Astrocyte (in vitro differentiated cells and primary cell): ENCODE results near the gene RNF167. TPM values are rescaled to one million over a fixed set of nuclear protein-coding genes. Genes with fewer than 3 reads are reported as not detected.

Experiments
- DNase-seq: peaks from one replicate; pipeline ENCODE4 v3.0.0-alpha.2; 2010; ENCODE audit warnings: low read depth
- FAIRE-seq: peaks from 2 replicates; lab custom pipeline; 2011; peaks lifted over from hg19 to GRCh38; lab: Jason Lieb, UNC
- H2AFZ ChIP-seq: 2 replicates; pipeline ENCODE4 v1.6.0; 2012; ENCODE audit warnings: low read depth, low read length, inconsistent platforms
- H3K27ac ChIP-seq: 2 replicates; pipeline ENCODE4 v1.5.1; 2011; ENCODE audit warnings: low read depth, low read length, inconsistent platforms
- H3K27me3 ChIP-seq: 2 replicates; pipeline ENCODE4 v1.6.0; 2011; ENCODE audit warnings: low read length, inconsistent platforms; ENCODE audit not compliant: insufficient read depth
- H3K36me3 ChIP-seq: 2 replicates; pipeline ENCODE4 v1.5.1; 2011; ENCODE audit warnings: low read length, inconsistent platforms; ENCODE audit not compliant: insufficient read depth
- H3K4me1 ChIP-seq: 2 replicates; pipeline ENCODE4 v1.5.1; 2011; ENCODE audit warnings: low read length, inconsistent platforms; ENCODE audit not compliant: insufficient read depth
- H3K4me2 ChIP-seq: 2 replicates; pipeline ENCODE4 v1.6.0; 2012; ENCODE audit warnings: low read length, inconsistent platforms
- H3K4me3 ChIP-seq: 2 replicates; pipeline ENCODE4 v1.5.1; 2011; ENCODE audit warnings: low read depth, mild to moderate bottlenecking, low read length, inconsistent platforms; ENCODE audit not compliant: insufficient read depth
- H3K79me2 ChIP-seq: 2 replicates; pipeline ENCODE4 v1.6.0; 2012; ENCODE audit warnings: mild to moderate bottlenecking, low read length, inconsistent platforms; ENCODE audit not compliant: insufficient read depth
- H3K9ac ChIP-seq: 2 replicates; pipeline ENCODE4 v1.6.0; 2012; ENCODE audit warnings: mild to moderate bottlenecking, low read length, inconsistent platforms
- H3K9me3 ChIP-seq: 2 replicates; pipeline ENCODE4 v1.5.1; 2012; ENCODE audit warnings: low read depth, mild to moderate bottlenecking, low read length, inconsistent platforms; ENCODE audit not compliant: insufficient read depth
- H4K20me1 ChIP-seq: 2 replicates; pipeline ENCODE4 v1.6.0; 2012; ENCODE audit warnings: low read length, inconsistent platforms; ENCODE audit not compliant: insufficient read depth
- H3K27ac Mint-ChIP-seq: one replicate; pipeline ENCODE4 v1.8.0; 2021; ENCODE audit warnings: mild to moderate bottlenecking, mixed read lengths; ENCODE audit not compliant: unreplicated experiment
- H3K27me3 Mint-ChIP-seq: one replicate; pipeline ENCODE4 v1.8.0; 2021; ENCODE audit warnings: low read depth, mixed read lengths; ENCODE audit not compliant: unreplicated experiment
- H3K36me3 Mint-ChIP-seq: one replicate; pipeline ENCODE4 v1.8.0; 2021; ENCODE audit warnings: low read depth, mixed read lengths; ENCODE audit not compliant: unreplicated experiment
- H3K4me1 Mint-ChIP-seq: one replicate; pipeline ENCODE4 v1.8.0; 2021; ENCODE audit warnings: low read depth, mixed read lengths; ENCODE audit not compliant: unreplicated experiment
- H3K4me3 Mint-ChIP-seq: one replicate; pipeline ENCODE4 v1.8.0; 2021; ENCODE audit warnings: mild to moderate bottlenecking, moderate library complexity, mixed read lengths; ENCODE audit not compliant: unreplicated experiment
- H3K9me3 Mint-ChIP-seq: one replicate; pipeline ENCODE4 v1.8.0; 2021; ENCODE audit warnings: mild to moderate bottlenecking, mixed read lengths; ENCODE audit not compliant: unreplicated experiment
- CTCF ChIP-seq: IDR thresholded peaks from 2 replicates; pipeline ENCODE4 v1.5.1; 2011; ENCODE audit warnings: low read depth, mild to moderate bottlenecking, inconsistent platforms, low read length, moderate library complexity; ENCODE audit not compliant: insufficient read depth
- EZH2 ChIP-seq: IDR thresholded peaks from 2 replicates; pipeline ENCODE4 v1.6.1; 2012; ENCODE audit warnings: mild to moderate bottlenecking, low read length, inconsistent platforms; ENCODE audit not compliant: insufficient read depth
- total RNA-seq: library from RNA; stranded (reverse); gene quantifications from 2 replicates; pipeline ENCODE4 v1.2.1, GENCODE V29; 2021

Gene RNF167
- total RNA-seq, 1 donor from 2014 or later: 89.7 TPM

GRCh38 chr17:4895657-4896331 lies 44.3 kb upstream of the RNF167 start:
- Mint-ChIP-seq H3K4me3 (no peak overlapping the region), H3K27ac (no peak overlapping the region), H3K9me3 (no peaks in the 10 kb centered on the region), H3K4me1 (no peaks in the 10 kb centered on the region), H3K36me3 (peaks cover 16% of the 10 kb centered on the region), H3K27me3 (no peaks in the 10 kb centered on the region)
- H3K9ac ChIP-seq: no peak overlapping the region
- DNase-seq (no peak), FAIRE-seq (no peak)
- H3K9me3 ChIP-seq: no peaks in the 10 kb centered on the region
- no peak overlapping the region for H3K4me3 ChIP-seq
- H3K4me2 ChIP-seq: no peak overlapping the region
- H3K27me3 ChIP-seq: peaks cover 2% of the 10 kb centered on the region
- peaks cover 12% of the 10 kb centered on the region for H3K36me3 ChIP-seq
- H2AFZ ChIP-seq: no peak overlapping the region
- no peak overlapping the region for H3K27ac ChIP-seq
- TF ChIP-seq EZH2 (no peak), CTCF (no peak)
- H4K20me1 ChIP-seq: peaks cover 3% of the 10 kb centered on the region
- H3K4me1 ChIP-seq: peaks cover 6% of the 10 kb centered on the region
- no peaks in the 10 kb centered on the region for H3K79me2 ChIP-seq

GRCh38 chr17:4896332-4897197 lies 43.5 kb upstream of the RNF167 start:
- H3K79me2 ChIP-seq: no peaks in the 10 kb centered on the region
- H3K36me3 ChIP-seq: peaks cover 12% of the 10 kb centered on the region
- peaks cover 18% of the 10 kb centered on the region for H3K36me3 Mint-ChIP-seq
- no peak for DNase-seq
- H3K4me1 Mint-ChIP-seq: no peaks in the 10 kb centered on the region
- H3K4me2 ChIP-seq: no peak overlapping the region
- H3K27me3 ChIP-seq: peaks cover 2% of the 10 kb centered on the region
- H3K27me3 Mint-ChIP-seq: no peaks in the 10 kb centered on the region
- TF ChIP-seq CTCF: no peak
- no peak for TF ChIP-seq EZH2
- H3K4me1 ChIP-seq: peaks cover 6% of the 10 kb centered on the region
- FAIRE-seq: no peak
- no peak overlapping the region for H3K4me3 ChIP-seq
- peaks cover 3% of the 10 kb centered on the region for H4K20me1 ChIP-seq
- H3K27ac Mint-ChIP-seq: no peak overlapping the region
- no peak overlapping the region for H3K9ac ChIP-seq
- H3K9me3 ChIP-seq: no peaks in the 10 kb centered on the region
- H3K9me3 Mint-ChIP-seq: no peaks in the 10 kb centered on the region
- H3K4me3 Mint-ChIP-seq: no peak overlapping the region
- no peak overlapping the region for H3K27ac ChIP-seq
- H2AFZ ChIP-seq: no peak overlapping the region
